Astrocyte of the cerebellum (primary cell): ENCODE measurements around the gene MYH9.
"Not testable (repeated sequence)": the region's sequence is repeated elsewhere in the genome, so short reads cannot be mapped to it uniquely, and the experiment has no call there.

ENCODE experiments used
- DNase-seq: peaks from one replicate; pipeline ENCODE4 v3.0.0-alpha.2; 2011; ENCODE audit warnings: low read depth
- H3K4me3 ChIP-seq: 2 replicates; pipeline ENCODE4 v1.5.1; 2011; ENCODE audit warnings: mild to moderate bottlenecking, low read depth, low read length, moderate library complexity
- CTCF ChIP-seq: IDR thresholded peaks from 2 replicates; pipeline ENCODE4 v1.5.1; 2012; ENCODE audit warnings: low read length, low read depth, moderate library complexity, mild to moderate bottlenecking; ENCODE audit errors: missing control alignments
- in situ Hi-C: cut with HindIII; loops from 2 replicates; pipeline ENCODE4 v1.10.0; 2017; ENCODE audit warnings: low sequenced_read_pairs

Gene MYH9

GRCh38 chr22:36411589-36412258 is 24.0 kb upstream of the MYH9 start:
- no peak for DNase-seq
- TF ChIP-seq CTCF = no peak
- in situ Hi-C loops = no loop called here
- no peak overlapping the region for H3K4me3 ChIP-seq

GRCh38 chr22:36409911-36410756 is 22.4 kb upstream of the MYH9 start:
- peak; percentile 8 for TF ChIP-seq CTCF
- DNase-seq = peak; percentile 59
- H3K4me3 ChIP-seq = peak overlapping the region; percentile 24
- in situ Hi-C loops = no loop called here

- DNase-seq, in situ Hi-C loops, H3K4me3 ChIP-seq: not testable (repeated sequence)
Measured at GRCh38 chr22:36409554-36409910, 21.8 kb upstream of the MYH9 start.

- in situ Hi-C loops = no loop called here
- no peak for TF ChIP-seq CTCF
- DNase-seq = no peak
- H3K4me3 ChIP-seq = no peak overlapping the region
Measured at GRCh38 chr22:36409056-36409455, 21.3 kb upstream of the MYH9 start.

- in situ Hi-C loops = no loop called here
- no peak for TF ChIP-seq CTCF
- no peak for DNase-seq
- H3K4me3 ChIP-seq = no peak overlapping the region
Measured at GRCh38 chr22:36406721-36407120, 19.0 kb upstream of the MYH9 start.

GRCh38 chr22:36405671-36406538 is 18.1 kb upstream of the MYH9 start:
- DNase-seq = no peak
- in situ Hi-C loops = no loop called here
- no peak overlapping the region for H3K4me3 ChIP-seq
- no peak for TF ChIP-seq CTCF
